Measurements from ENCODE around the gene NTSR2.

Gene NTSR2, protein sequence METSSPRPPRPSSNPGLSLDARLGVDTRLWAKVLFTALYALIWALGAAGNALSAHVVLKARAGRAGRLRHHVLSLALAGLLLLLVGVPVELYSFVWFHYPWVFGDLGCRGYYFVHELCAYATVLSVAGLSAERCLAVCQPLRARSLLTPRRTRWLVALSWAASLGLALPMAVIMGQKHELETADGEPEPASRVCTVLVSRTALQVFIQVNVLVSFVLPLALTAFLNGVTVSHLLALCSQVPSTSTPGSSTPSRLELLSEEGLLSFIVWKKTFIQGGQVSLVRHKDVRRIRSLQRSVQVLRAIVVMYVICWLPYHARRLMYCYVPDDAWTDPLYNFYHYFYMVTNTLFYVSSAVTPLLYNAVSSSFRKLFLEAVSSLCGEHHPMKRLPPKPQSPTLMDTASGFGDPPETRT

GRCh38 chr2:11669454-11670291 is at the start of gene NTSR2:
NTSR2 (minus strand) TSS chr2:11670195; CDS start chr2:11670129, 66 bp downstream.
- DNase-seq, result peak; percentile 35

- DNase-seq, result no peak
These were observed 49.4 kb upstream of the NTSR2 start for GRCh38 chr2:11719230-11719977.

GRCh38 chr2:11718606-11719005 is 48.6 kb upstream of the NTSR2 start:
- no peak for DNase-seq

GRCh38 chr2:11717623-11718022 is 47.6 kb upstream of the NTSR2 start:
- no peak for DNase-seq

- DNase-seq, result no peak
These were observed 46.8 kb upstream of the NTSR2 start for GRCh38 chr2:11716689-11717321.

- no peak for DNase-seq
These were observed 46.1 kb upstream of the NTSR2 start for GRCh38 chr2:11715987-11716652.

DNA sequence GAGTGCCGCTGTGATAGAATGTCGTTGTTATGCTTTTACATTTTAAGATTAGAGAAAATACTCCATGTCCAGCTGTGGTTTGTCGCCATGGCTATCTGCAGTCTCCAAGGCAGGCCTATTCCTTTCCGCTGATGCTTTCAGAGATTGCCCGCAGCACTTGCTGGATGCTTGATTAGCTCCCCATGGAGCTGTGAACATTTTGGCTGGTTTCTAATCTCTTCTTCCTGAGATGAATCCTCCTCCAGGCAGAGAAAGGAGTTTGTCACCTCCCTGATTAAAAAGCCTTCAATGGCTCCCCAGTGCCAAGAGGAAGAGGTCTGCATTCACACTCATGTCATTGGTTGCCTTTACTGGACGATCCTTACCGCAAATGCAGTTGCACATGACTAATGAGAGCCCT is 43.8 kb upstream of the NTSR2 start:
- DNase-seq, result no peak

DNA sequence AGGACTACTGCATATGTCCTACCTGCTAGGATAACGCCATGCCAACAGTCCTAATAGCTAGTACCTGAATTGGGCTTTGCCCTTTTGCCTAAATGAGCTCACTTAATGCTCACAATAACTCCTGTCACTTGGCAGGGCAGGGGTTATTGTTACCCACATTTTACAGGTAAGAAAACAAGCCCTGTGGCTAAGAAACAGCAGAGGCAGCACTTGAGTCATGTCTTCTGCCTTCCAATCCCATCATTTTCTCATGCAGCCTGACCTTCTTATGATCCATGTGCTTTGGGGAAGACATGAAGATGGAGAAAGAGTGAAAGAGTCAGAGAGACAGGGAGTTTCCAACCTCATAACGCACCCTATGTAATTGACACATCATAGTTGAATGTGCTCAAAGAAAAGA is 42.9 kb upstream of the NTSR2 start:
- DNase-seq, result no peak

GRCh38 chr2:11711751-11712150 is 41.8 kb upstream of the NTSR2 start:
- DNase-seq, result no peak

GRCh38 chr2:11711354-11711716 is 41.3 kb upstream of the NTSR2 start:
- DNase-seq, result no peak

DNA sequence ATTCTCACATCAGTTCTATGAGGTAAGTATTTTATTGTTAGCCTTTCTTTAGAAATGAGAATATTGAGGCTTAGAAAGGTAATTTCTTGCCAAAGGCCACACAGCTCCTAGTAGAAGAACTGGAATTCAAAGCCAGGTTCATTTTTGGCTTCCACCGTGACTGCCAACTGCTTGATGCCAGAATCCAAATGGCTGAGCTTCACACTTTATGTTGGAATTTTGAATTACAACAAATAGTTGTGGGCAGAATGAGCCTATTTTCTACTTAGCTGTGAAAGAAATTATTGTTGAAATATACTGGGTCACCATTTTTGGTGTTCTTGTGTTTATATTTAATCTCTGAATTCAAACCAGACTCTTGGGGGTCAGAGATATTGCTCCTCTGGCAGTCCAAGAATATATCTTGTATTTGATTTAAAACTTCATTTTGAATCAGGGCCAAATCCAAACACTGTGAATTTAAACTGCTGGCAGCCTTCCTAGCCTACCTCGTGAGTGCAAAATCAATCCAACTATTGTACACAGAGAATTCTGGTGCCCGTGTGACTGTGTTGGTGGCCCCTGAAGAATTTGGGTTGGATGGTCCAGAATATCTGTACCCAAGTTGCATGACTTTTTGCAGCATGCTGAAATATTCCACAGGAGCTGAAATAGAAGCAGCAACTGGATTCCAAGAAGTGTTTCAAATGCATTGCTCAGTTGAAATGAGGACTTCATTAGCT is 40.8 kb upstream of the NTSR2 start:
- no peak for DNase-seq

DNA sequence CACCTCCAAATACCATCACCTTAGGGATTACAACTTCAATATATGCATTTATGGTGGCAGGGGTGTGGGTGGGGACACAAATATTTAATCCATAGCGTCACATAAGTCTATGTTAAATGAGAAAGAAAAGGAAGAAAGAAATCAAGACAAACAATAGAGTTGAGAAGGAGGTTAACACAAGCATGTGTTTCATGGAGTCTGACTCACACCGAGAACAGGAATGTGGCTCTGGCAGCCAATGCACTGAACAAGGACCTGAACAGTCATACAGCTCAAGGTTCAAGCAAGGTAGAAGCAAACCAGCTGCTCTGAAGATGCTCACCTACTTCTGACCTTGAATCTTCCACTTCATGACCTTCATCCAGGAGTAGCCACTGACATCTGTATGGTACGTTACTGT is 40.2 kb upstream of the NTSR2 start:
- DNase-seq, result no peak

DNA sequence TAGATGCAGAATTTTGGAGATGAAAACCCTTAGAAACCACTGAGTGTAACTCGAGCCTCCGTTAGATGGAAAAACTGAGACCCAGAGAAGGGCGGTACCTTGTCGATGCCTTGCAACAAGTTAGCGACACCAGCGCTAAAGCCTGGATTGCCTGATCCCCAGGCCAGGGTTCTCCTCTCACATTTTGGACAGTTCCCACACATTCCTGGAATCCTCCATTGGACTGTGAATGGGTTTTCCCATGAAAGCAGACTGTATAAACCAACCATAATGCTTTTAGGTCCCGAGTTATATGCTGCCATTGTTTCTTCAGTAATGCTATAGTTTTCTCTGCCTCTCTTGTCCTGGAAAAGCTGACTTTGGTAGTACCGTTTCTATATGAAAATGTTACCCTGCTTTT is 39.3 kb upstream of the NTSR2 start:
- no peak for DNase-seq

DNA sequence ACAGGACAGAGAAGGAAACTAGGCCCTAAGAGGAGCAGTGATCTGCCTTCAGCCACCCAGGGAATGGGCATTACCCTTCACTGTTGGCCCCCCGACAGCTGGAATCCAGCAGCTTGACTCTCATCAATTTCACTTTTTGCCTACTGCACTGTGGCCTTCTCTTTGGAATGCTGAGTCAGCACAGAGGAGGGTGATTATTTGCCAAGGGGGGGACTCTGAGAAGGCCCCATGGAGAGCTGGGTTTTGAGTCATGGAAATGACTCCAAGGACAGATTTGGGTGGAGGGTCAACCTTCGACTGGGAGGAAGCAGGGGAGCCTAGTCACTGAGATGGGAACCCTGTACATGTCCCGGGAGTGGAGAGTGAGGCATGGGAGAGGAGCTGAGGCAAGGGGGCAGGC is 38.1 kb upstream of the NTSR2 start:
- DNase-seq, result no peak

DNA sequence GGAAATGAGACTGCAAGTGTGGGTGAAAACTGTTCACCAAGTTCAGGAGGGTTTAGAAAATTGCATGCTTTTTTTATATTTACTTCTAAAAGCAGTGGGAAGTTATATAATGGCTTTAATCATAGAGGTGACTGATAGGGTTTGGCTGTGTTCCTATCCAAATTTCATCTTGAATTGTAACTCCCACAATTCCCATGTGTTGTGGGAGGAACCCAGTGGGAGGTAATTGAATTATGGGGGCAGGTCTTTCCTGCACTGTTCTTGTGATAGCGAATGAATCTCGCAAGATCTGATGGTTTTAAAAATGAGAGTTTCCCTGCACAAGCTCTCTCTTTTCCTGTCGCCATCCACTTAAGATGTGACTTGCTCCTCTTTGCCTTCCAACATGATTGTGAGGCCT is 35.7 kb upstream of the NTSR2 start:
- DNase-seq, result no peak

DNA sequence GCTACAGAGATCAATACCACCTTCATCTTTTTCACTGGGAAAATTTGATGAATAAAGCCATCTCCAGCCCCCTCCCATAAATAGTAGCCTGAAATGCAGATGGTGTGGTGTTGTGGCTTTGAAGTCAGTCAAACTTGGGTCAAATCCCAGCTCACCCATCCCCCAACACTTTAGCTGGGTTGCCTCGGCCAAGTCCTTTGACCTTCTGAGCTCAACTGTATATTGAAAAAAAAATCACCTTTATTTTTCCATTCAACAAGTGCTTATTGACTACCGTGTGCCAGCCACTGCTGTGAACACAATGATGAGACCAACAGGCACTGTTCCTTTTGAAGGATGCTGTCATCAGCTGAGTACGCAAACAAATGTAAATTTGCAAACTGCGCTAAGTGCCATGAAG is 35.1 kb upstream of the NTSR2 start:
- no peak for DNase-seq

- DNase-seq, result no peak
These were observed 33.7 kb upstream of the NTSR2 start for GRCh38 chr2:11703700-11704099.

- no peak for DNase-seq
These were observed 33.0 kb upstream of the NTSR2 start for GRCh38 chr2:11702946-11703345.

DNA sequence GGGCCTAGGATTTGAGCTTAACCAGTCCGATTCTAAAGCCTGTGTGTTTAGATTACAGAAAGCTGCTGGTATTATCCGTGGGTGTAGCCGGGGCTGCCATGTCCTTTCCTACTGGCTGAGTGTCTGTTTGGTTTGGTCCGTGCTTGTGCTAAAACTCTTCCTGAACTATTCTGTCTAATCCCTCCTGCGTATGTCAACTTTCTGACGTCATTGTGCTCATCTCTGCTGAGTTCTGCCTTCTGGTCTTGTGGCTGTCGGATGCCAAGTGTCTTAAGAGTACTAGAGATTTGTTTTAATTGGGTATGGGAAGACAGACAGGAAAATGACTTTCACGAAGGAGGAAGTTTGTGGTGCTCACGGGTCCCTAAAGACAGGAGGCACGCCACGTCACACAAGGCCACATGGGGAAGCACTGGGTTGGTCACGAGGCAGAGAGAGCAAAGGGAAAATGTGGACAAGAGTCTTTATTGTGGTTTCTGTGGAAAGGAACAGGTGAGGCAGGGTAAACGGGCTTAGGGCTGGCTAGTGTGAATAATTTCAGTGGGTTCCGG is 31.8 kb upstream of the NTSR2 start:
- no peak for DNase-seq

GRCh38 chr2:11701206-11701605 is 31.2 kb upstream of the NTSR2 start:
- no peak for DNase-seq
